Eye (tissue), 1 donor: ENCODE measurements around the gene ORC6.
"Not testable (repeated sequence)": the region's sequence is repeated elsewhere in the genome, so short reads cannot be mapped to it uniquely, and the experiment has no call there.

ENCODE experiments used
- DNase-seq: peaks from one replicate; pipeline ENCODE4 v3.0.0-alpha.2; 2015

Gene ORC6, protein sequence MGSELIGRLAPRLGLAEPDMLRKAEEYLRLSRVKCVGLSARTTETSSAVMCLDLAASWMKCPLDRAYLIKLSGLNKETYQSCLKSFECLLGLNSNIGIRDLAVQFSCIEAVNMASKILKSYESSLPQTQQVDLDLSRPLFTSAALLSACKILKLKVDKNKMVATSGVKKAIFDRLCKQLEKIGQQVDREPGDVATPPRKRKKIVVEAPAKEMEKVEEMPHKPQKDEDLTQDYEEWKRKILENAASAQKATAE

DNA sequence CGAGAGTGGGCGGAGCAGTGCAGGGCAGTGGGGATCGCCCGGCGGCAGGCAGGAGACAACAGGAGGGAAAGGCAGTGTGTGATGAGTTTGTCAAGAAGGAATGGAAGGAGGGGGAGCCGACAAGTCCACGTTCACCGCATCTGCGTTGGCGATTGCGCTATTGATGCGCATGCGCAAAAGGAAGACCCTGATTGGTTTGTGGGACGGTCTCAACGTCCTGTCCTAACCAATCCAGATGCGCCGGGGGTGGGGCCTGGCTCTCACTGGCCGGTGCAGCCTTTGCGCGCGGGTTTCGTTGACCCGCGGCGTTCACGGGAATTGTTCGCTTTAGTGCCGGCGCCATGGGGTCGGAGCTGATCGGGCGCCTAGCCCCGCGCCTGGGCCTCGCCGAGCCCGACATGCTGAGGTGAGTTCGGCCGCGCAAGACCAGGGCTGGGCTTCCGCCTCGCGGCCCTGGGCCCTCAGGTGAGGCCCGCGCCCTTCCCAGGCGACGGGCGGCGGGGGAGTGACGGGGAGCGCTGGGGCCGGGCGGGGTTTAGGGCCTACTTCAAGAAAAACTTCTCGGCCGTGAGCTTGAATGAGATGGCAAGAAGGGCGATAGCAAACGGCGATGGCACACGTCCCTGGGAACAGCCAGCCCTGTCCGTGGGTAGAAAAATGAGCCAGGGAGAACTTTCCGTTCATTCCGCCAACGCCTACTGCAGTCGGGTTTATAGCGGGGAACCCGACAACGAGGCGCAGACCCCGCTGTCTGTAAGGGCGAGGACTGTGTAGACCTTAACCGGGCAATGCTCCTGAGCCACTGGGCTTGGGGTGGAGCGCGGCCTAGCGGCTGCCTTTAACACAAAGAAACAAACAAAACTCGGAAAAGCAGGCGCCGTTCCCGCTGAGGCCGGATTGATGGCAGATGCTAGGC, at the start of gene ORC6:
TSS of gene ORC6 (plus strand) at position 295 of the 916 bp plus-strand sequence. CDS start at position 342, 47 bp downstream.
- DNase-seq: peak; percentile 100

GRCh38 chr16:46648656-46649055, 40.8 kb upstream of the ORC6 start:
- DNase-seq: no peak

GRCh38 chr16:46649588-46650253, 39.7 kb upstream of the ORC6 start:
- DNase-seq: no peak

DNA sequence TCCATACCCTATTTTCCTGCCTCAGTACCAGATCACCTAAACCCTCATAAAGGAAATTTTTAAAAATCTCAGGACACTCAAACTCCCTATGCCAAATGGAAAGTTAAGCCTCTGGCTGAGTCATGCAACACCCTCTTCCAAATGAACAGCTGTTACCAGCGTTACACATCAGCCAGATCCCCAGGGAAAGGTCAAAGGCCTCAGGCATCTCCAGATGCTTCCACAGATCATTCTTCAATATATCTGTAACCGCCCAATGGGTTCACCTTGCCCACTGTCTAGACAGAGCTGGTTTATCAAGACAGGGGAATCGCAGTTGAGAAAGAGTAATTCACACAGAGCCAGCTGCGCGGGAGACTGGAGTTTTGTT, 39.2 kb upstream of the ORC6 start:
- DNase-seq: no peak

- no peak for DNase-seq
These were observed 38.2 kb upstream of the ORC6 start for GRCh38 chr16:46651305-46651704.

- no peak for DNase-seq
These were observed 30.5 kb upstream of the ORC6 start for GRCh38 chr16:46658925-46659324.

DNA sequence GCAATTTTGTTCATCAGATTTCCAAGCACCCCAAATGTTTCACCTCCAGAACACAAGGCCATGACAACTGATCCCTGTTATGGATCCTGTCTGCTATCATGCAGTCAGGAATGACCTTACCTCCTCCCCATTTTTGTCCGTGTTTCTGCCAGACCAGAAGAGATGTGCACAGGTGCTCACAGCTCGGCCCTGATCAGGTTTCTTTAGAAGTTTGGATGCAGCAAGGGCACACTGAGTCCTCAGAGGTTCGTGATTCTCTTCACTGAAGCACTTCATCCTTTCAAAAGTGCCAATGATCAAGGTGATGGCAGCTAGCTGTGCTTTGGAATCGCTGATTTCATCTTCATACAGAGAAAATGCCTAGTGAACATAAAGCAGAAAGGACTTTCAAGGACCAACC, 27.3 kb upstream of the ORC6 start:
- no peak for DNase-seq

DNA sequence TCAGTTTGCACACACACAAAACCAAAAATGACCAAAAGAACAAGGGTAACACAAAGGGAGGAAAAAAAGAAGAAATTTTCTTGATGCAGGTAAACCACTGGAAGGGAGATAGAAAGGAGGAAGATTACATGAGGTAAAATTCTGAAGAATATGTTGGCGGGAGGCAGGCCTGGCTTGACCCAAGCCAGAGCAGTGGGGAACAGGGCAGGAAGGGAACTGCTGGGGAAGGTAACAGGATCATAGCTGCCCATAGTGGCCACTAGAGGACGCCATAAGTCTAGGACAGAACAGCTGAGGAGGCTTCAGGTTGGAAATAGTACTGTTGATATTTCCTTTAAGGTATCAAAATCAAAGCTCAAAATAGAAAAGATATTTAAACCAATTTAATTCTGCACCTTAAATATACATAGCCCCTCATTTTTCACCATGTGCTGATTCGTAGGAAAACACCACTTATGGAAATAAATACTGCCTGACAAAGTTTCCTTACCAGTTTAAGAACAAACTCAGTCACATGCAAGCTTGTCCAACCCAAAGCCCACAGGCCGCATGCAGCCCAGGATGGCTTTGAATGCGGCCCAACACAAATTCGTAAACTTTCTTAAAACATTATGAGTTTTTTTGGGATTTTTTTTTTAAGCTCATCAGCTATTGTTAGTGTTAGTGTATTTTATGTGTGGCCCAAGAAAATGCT, 16.0 kb upstream of the ORC6 start:
- DNase-seq: peak; percentile 76

- not testable (repeated sequence) for DNase-seq
These were observed 11.5 kb upstream of the ORC6 start for GRCh38 chr16:46677943-46678342.

DNA sequence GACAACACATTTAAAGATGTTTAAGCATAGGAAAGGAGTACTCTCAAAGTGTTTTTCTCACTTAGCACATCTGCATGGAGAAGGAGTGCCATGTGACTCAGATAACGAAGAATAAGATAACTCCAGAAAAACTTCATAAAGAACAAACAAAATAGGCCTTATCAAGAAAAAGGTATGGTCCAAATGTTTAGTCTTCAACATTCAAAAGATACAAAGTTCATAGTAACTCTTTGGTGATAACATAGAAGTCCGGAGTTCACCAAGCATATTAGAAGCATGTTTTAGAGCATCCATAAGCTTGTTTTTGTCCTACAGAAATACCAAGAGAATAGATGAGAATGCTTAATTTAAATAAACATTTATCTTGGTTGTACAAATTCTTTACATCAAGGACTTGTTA, 7.6 kb upstream of the ORC6 start:
- not testable (repeated sequence) for DNase-seq

- no peak for DNase-seq
These were observed 2.5 kb upstream of the ORC6 start for GRCh38 chr16:46686815-46687473.

- DNase-seq: peak; percentile 2
These were observed 2.0 kb upstream of the ORC6 start for GRCh38 chr16:46687486-46687885.

GRCh38 chr16:46688101-46688653, 1.3 kb upstream of the ORC6 start:
- DNase-seq: no peak

GRCh38 chr16:46688654-46689364, 650 bp upstream of the ORC6 start, which contains the start of gene VPS35:
TSS of gene VPS35 (minus strand) at chr16:46689178. CDS start at chr16:46689133, 45 bp downstream.
- no peak for DNase-seq

- peak; percentile 32 for DNase-seq
These were observed 1.1 kb downstream of the ORC6 start for GRCh38 chr16:46690281-46691178.

GRCh38 chr16:46691726-46692125, 2.3 kb downstream of the ORC6 start:
- DNase-seq: no peak

DNA sequence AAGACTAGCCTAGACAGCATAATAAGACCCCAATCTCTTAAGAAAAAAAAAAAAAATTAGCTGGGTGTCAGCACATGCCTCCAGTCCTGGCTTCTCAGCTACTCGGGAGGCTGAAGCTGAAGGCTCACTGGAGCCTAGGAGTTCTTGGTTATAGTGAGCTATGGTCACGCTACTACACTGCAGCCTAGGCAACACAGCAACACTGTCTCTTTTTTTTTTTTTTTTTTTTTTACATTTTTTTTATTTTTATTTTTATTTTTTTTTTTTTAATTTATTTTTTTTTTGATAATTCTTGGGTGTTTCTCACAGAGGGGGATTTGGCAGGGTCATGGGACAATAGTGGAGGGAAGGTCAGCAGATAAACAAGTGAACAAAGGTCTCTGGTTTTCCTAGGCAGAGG, 4.1 kb downstream of the ORC6 start:
- DNase-seq: no peak

- DNase-seq: no peak
These were observed 6.5 kb downstream of the ORC6 start for GRCh38 chr16:46695937-46696336.

DNA sequence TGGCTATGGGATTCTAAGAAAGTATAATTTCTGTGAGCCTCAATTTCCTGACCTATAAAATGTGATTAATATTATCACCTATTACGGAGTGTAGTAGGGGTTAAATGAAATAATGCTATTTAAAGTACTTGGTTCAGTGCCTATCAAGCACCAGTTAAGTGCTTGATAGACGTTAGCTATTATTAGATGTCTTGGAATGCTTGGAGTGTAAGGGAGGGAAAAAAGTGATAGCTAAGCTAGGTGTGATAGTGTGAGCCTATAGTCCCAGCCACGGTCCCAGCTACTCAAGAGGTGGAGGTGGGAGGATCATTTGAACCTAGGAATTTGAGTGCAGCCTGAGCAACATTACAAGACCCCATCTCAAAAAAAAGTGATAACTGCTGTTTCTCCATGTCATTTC, 7.5 kb downstream of the ORC6 start:
- no peak for DNase-seq

- no peak for DNase-seq
These were observed 10.6 kb downstream of the ORC6 start for GRCh38 chr16:46700048-46700447.
